Activated T-helper 2 cell treated with anti-CD3 and anti-CD28 coated beads, Interferon-gamma antibody, Interleukin-2, Interleukin-4, amounts not matched to agents 10 μg/mL and 5 μg/mL and 100 μg/mL, durations not matched to agents 14 hours and 24 hours and 36 hours (primary cell): ENCODE results near the gene EDRF1. TPM values are rescaled to one million over a fixed set of nuclear protein-coding genes. Genes with fewer than 3 reads are reported as not detected.

Experiments used
- DNase-seq: peaks from one replicate; pipeline ENCODE4 v3.0.0; 2021; ENCODE audit warnings: low spot score
- H3K27ac Mint-ChIP-seq: one replicate; pipeline ENCODE4 v1.8.0; 2021; ENCODE audit warnings: mixed read lengths
- H3K27me3 Mint-ChIP-seq: one replicate; pipeline ENCODE4 v1.8.0; 2021; ENCODE audit warnings: low read depth, mixed read lengths
- H3K36me3 Mint-ChIP-seq: one replicate; pipeline ENCODE4 v1.8.0; 2021; ENCODE audit warnings: low read depth, mixed read lengths
- H3K4me1 Mint-ChIP-seq: one replicate; pipeline ENCODE4 v1.8.0; 2021; ENCODE audit warnings: low read depth, mixed read lengths
- H3K4me3 Mint-ChIP-seq: one replicate; pipeline ENCODE4 v1.8.0; 2021; ENCODE audit warnings: low read depth, mild to moderate bottlenecking, moderate library complexity, mixed read lengths
- H3K9me3 Mint-ChIP-seq: one replicate; pipeline ENCODE4 v1.8.0; 2021; ENCODE audit warnings: mixed read lengths
- intact Hi-C: fragments of 100-400 bp; cut with micrococcal nuclease; formaldehyde crosslinking; loops from one replicate; pipeline ENCODE4 v1.15.1; 2023
- total RNA-seq: library from RNA; stranded (reverse); gene quantifications from 2 replicates; pipeline ENCODE4 v1.2.3, GENCODE V29; 2022

Gene EDRF1
- total RNA-seq, 1 donor from 2014 or later: 40.3 TPM

DNA sequence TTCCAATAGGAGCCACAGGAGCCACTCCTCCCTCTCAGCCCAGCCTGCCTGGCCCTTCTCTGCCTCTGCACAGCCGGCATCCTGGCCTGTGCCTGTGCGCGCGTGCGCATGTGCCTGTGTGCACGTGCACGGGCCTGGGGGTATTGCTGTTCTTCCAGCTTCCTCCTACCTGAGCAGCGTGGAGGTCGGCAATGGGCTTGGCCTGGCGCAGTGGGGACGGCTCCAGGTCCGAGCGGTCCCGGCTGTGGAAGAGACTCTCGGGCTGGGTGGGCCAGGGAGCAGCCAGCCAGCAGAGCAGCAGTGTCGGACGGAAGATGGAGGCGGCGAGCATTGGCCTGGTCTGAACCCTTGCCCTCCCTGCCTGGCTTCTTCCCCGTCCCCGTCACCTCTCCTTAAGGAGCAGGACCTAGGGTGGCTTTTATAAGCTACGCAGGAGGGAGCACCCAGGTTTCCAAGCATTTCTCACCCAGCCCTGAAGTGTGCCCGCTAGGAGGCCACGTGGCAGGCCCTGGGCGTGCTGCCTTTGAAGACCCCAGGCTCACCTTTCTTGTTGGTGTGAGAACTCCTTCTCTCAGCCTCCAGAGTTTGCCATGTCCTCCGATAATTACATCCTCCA, 56.1 kb downstream of the EDRF1 start, which contains the start of gene MMP21:
TSS of gene MMP21 (minus strand) at position 331 of the 616 bp plus-strand sequence. CDS start at position 331, 0 bp downstream.
- H3K27ac Mint-ChIP-seq: no peak within 1 kb of the TSS
- H3K9me3 Mint-ChIP-seq: no peaks in the 10 kb centered on the region
- H3K27me3 Mint-ChIP-seq: peaks cover 4% of the 10 kb centered on the region
- DNase-seq: no peak
- H3K36me3 Mint-ChIP-seq: no peaks in the 10 kb centered on the region
- H3K4me3 Mint-ChIP-seq: no peak within 1 kb of the TSS
- H3K4me1 Mint-ChIP-seq: no peaks in the 10 kb centered on the region
- intact Hi-C loops: no loop called here

DNA sequence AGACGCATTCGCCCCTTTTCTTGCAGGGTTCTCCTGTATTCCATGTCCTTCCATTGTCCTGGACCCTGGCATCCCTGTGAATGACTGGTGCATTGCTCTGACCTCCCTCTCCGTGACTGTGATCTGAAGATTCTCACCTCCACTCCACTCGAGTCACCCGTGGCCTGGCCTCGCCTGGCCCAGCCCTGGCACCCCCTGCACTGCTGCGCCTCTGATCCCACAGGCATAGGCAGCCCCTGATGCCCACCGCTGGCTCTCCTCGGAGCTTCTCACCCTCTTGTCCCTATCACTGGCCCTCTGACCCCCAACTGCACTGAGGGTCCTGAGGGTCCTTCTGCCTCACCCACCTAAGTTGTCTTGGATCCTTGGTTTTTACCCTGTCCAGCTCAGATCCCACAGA, 58.3 kb downstream of the EDRF1 start:
- no peak overlapping the region for H3K27ac Mint-ChIP-seq
- intact Hi-C loops: no loop called here
- peaks cover 4% of the 10 kb centered on the region for H3K27me3 Mint-ChIP-seq
- no peaks in the 10 kb centered on the region for H3K36me3 Mint-ChIP-seq
- H3K9me3 Mint-ChIP-seq: no peaks in the 10 kb centered on the region
- H3K4me1 Mint-ChIP-seq: no peaks in the 10 kb centered on the region
- no peak overlapping the region for H3K4me3 Mint-ChIP-seq
- no peak for DNase-seq

DNA sequence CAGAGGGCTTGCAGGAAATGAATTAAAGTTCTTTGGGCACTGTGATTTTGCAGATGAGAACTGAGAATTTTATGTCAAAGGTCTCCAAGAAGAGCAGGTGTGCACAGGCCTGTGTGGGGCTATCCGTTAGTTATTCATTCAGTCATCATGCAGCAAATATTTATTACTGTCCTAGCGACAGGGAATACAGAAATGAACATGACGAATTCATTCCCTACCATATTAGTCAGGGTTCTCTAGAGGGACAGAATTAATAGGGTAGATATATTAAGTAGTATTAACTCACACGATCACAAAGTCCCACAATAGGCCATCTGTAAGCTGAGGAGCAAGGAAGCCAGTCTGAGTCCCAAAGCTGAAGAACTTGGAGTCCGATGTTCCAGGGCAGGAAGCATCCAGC, 59.0 kb downstream of the EDRF1 start:
- DNase-seq: no peak
- H3K27me3 Mint-ChIP-seq: peaks cover 4% of the 10 kb centered on the region
- no peaks in the 10 kb centered on the region for H3K9me3 Mint-ChIP-seq
- no peaks in the 10 kb centered on the region for H3K4me1 Mint-ChIP-seq
- H3K36me3 Mint-ChIP-seq: no peaks in the 10 kb centered on the region
- intact Hi-C loops: no loop called here
- no peak overlapping the region for H3K27ac Mint-ChIP-seq
- no peak overlapping the region for H3K4me3 Mint-ChIP-seq

DNA sequence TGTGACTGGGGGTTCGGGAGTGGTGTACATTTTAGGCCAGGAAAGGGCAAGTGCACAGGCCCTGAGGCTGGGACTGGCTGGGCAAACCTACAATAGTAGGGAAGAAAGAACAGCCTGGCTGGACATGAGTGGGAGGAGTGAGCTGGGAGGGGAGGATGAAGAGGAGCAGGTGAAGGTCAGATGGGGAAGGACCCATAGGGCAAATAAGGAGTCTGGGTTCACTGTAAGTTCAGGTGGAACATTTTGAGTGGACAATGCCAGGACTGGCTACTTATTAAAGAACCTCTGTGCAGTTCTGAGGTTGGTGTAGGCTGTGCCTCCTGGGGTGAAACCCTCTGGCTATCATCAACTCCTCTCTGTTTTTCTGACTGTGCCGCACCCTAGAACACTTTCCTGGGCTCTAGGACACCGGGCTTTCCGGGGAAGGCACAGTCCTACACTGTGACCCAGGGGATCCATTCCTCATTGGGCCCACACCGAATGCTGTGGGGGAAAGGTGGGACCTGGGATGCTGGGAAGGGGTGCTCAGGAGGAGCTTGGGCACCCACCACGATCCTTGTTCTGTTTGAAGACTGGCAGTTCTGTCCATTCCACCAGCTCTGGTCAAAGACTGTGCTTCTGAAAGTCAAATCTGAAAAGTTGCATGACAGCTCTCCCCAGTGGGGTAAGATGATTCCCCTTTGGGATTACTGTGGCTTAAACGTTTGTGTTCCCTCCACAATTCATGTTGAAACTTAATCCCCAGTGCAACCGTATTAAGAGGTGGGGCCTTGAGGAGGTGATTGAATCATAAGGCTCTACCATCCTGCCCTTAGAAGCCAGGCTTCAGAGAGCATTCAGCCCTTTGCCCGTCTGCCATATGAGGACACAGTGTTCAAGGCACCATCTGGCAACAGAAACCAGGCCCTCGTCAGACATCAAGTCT, 60.2 kb downstream of the EDRF1 start:
- H3K4me1 Mint-ChIP-seq: no peaks in the 10 kb centered on the region
- H3K36me3 Mint-ChIP-seq: no peaks in the 10 kb centered on the region
- H3K27ac Mint-ChIP-seq: no peak overlapping the region
- no peak overlapping the region for H3K4me3 Mint-ChIP-seq
- no peaks in the 10 kb centered on the region for H3K9me3 Mint-ChIP-seq
- peaks cover 4% of the 10 kb centered on the region for H3K27me3 Mint-ChIP-seq
- intact Hi-C loops: no loop called here
- no peak for DNase-seq

DNA sequence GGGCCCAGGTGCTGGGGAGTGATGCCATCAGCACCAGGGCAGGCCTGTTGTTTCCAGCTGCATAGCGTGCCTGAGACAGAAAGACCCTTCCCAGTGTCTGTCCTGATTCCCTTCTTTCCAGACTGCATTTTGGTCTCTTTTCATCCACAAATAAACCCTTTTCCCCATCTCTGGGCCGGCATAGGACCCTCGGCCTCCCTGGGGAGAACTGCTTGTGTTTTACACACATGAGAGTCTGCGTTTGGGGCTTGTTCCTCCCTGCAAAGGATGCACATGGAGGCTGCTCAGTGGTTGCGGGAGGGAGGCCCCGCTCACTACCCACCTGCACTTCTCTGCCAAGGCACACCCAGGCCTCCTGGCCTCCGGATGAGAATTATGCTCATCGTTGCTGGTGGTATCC, 61.9 kb downstream of the EDRF1 start:
- no peak for DNase-seq
- intact Hi-C loops: no loop called here
- Mint-ChIP-seq H3K4me3 (no peak overlapping the region), H3K27me3 (peaks cover 4% of the 10 kb centered on the region), H3K9me3 (no peaks in the 10 kb centered on the region), H3K4me1 (no peaks in the 10 kb centered on the region), H3K36me3 (no peaks in the 10 kb centered on the region), H3K27ac (no peak overlapping the region)

DNA sequence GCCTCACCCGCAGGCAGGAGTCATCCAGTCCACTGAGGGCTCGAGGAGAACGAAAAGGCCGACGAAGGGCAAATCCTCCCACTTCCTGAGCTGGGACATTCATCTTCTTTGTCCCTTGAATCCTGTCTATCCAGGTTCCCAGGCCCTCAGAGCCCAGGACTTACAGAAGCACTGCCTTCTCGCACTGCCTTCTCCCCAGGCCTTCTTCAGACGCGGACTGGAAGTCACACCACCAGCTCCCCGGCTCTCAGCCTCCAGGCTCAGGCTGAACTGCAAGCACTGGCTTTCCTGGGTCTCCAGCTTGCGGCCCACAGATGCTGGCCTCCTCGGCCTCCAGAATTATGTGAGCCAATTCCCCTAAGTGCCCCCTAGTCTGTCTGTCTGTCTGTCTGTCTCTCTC, 62.5 kb downstream of the EDRF1 start:
- Mint-ChIP-seq H3K4me1 (no peaks in the 10 kb centered on the region), H3K27ac (no peak overlapping the region), H3K27me3 (peaks cover 4% of the 10 kb centered on the region), H3K4me3 (no peak overlapping the region), H3K36me3 (no peaks in the 10 kb centered on the region), H3K9me3 (no peaks in the 10 kb centered on the region)
- DNase-seq: no peak
- intact Hi-C loops: no loop called here

DNA sequence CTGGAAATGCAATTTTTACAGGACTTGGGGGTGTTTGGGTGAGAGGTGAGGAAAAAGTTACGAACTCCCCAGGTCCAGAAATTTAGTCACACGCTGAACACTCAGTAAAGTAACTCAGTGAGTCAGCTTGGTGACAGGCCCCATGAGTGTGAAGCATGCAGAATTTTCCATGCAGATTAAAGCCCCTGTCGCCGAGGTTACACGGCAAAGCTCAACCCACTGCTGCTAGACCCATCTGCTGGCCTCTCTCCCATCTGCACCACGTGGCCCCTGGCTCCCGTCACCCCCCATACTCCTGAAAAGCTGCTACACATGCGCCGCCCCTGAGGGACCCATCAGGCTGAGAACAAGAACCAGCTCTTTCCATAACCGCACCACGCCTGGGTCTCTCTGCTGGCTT, 63.1 kb downstream of the EDRF1 start:
- no peaks in the 10 kb centered on the region for H3K4me1 Mint-ChIP-seq
- no peaks in the 10 kb centered on the region for H3K36me3 Mint-ChIP-seq
- intact Hi-C loops: no loop called here
- no peak overlapping the region for H3K27ac Mint-ChIP-seq
- H3K9me3 Mint-ChIP-seq: no peaks in the 10 kb centered on the region
- no peak for DNase-seq
- peaks cover 4% of the 10 kb centered on the region for H3K27me3 Mint-ChIP-seq
- no peak overlapping the region for H3K4me3 Mint-ChIP-seq

DNA sequence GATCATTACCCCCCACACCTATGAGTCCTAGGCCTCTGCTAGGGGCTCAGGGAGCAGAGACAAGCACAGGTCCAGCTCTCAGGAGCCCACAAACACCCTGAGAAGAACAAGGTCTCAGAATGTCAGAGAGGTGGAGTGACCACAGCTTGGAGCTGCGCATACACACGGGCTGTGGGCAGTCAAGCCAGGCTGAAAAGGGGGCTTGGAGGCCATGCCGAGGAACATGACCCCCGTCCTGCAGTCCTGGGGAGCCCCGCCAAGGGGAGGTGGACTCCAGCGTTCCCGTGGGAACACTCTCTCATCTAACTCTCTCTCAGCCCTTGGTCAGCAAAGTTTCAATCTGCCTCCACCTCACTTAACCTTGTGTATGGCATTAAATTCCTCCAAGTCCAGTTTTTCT, 63.9 kb downstream of the EDRF1 start:
- Mint-ChIP-seq H3K36me3 (no peaks in the 10 kb centered on the region), H3K4me3 (no peak overlapping the region), H3K4me1 (peaks cover 7% of the 10 kb centered on the region), H3K27me3 (peaks cover 4% of the 10 kb centered on the region), H3K9me3 (no peaks in the 10 kb centered on the region), H3K27ac (no peak overlapping the region)
- no peak for DNase-seq
- intact Hi-C loops: no loop called here

DNA sequence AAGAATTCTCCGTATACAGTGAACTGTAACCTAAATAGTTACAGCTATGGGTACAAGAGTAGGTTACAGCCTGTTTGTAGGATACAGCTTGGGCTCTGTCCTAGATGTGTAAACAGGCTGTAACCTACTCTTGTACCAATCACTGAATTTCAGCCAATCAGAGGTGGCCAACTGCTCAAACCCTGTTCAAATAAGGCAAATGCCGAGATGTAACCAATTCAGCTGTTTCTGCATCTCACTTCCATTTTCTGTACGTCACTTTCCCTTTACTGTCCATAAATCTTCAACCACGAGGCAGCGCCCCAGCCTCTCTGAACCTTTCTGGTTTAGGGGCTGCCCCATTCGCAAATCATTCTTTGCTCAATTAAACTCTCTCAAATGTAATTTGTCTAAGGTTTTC, 64.4 kb downstream of the EDRF1 start:
- intact Hi-C loops: no loop called here
- Mint-ChIP-seq H3K27me3 (peaks cover 4% of the 10 kb centered on the region), H3K36me3 (no peaks in the 10 kb centered on the region), H3K27ac (no peak overlapping the region), H3K4me3 (no peak overlapping the region), H3K9me3 (no peaks in the 10 kb centered on the region), H3K4me1 (peaks cover 10% of the 10 kb centered on the region)
- DNase-seq: no peak

DNA sequence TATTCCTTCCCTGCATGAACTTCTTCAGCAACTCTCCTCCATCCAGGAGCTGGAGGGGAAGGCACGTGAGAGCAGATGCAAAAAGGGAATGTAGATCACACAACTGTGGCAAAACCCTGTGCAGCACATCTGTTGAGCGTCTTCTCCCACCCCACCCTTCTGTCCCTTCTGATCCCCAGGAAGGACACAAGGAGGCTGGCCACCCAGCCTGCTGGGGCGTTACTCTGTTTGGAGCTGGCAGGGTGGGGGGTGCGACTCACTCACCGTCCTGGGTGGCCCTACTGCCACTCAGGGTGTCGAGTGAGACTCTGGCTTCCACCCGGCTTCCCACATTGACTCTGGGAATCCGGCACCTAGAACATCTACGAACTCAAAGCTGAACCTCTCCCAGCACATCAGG, 66.3 kb downstream of the EDRF1 start:
- intact Hi-C loops: no loop called here
- Mint-ChIP-seq H3K27ac (no peak overlapping the region), H3K4me1 (peaks cover 10% of the 10 kb centered on the region), H3K9me3 (no peaks in the 10 kb centered on the region), H3K4me3 (no peak overlapping the region), H3K27me3 (no peaks in the 10 kb centered on the region), H3K36me3 (no peaks in the 10 kb centered on the region)
- no peak for DNase-seq

DNA sequence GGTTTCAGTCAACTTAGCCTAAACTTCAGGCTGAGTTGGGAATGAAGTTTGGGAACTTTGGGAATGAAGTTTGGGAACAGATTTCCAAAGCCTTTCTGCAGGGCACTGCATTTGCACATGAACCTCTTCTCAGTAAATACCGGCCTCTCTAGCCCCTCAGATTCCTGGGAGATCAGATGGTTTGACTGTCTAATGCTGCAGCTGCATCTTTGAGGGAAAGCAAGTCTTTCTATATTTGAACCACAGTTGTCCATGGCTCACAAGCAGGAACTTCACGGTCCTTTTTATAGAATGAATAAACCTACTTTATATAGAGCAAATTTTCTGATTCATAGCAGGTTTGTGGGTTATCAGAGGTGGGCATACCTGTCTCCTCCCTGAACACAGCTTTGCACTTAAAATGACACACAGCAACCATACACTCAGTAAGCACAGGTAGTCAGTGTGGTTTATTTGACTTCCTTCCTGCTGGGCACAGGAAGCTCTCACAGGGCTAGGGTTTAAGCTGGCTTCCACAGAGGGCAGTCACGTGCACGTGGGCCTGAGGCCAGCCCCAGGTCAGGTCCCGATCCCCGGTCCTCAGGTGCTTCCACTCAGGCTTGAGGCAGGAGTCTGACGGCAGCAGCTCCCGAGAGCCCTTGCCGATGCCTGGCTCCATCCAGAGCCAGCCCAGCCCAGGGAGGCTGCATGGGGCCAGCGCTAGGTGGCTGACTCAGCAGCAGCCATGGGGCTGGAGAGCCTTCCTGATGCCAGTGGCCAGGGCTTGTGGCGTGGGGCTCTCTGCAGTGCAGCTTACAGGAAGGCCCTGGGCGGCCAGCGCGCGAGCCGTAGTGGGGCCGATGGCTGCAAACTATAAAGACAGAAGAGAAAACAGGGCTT, 68.9 kb downstream of the EDRF1 start:
- peaks cover 7% of the 10 kb centered on the region for H3K36me3 Mint-ChIP-seq

DNA sequence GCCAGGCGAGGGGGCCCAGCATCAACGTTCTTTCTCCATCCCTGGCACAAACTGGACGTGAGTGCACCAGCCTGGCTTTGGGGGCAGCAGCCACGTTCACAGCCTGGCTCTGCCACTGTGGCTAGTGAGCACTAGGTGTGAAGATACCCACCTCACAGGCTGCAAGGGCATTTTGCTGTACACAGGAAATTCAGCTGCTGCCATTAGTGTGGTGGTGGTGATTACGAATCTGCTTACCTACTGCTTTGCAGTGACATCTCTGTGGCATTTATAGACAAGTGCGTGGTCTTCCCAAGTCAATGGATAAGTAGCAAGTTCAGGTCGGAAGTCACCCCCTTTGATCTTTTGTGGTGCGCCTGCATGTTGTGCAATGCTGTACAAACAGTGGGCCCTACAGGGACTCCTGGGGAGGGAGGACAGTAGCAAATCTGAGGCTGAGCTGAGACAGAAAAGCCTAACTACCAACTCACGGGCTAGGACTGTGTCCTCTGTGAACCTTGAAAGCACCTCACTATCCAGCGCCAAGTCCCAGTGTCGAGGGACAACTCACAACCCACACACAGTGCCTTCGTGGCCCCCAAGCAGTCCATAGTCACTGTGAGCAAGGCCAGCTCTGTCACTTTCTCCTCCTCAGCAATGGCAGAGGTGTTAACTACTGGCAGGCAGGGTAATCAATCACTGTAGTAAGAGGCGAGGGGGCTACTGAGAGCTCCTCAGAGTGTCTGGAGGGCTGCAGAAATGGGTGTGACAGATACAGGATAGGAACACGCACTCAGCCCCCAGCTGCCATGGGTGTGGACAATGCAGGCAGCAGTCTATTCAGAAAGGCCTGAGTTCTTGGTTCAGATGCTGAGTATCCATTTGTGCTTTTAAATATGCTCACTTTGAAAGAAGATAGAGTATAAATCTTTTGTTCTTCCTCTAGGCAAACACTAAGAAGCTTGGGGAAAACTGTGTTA, 73.1 kb downstream of the EDRF1 start:
- Mint-ChIP-seq H3K27ac (no peak overlapping the region), H3K9me3 (no peaks in the 10 kb centered on the region), H3K36me3 (peaks cover 14% of the 10 kb centered on the region), H3K4me1 (peaks cover 10% of the 10 kb centered on the region), H3K27me3 (no peaks in the 10 kb centered on the region), H3K4me3 (no peak overlapping the region)
- intact Hi-C loops: no loop called here
- no peak for DNase-seq

More for the DNA sequence above, 68.9 kb downstream of the EDRF1 start:
- Mint-ChIP-seq H3K4me3 (no peak overlapping the region), H3K27me3 (no peaks in the 10 kb centered on the region), H3K27ac (no peak overlapping the region), H3K9me3 (no peaks in the 10 kb centered on the region), H3K4me1 (peaks cover 10% of the 10 kb centered on the region)
- intact Hi-C loops: no loop called here
- no peak for DNase-seq
